22Rv1 (cell line): ENCODE data around the gene CARMIL1.

Experiments
- CTCF ChIP-seq: fragments of 450-650 bp; IDR thresholded peaks from 2 replicates; pipeline ENCODE4 v1.5.1; 2017; ENCODE audit warnings: mild to moderate bottlenecking
- ZFX ChIP-seq: fragments of 450-650 bp; IDR thresholded peaks from 2 replicates; pipeline ENCODE4 v1.6.1; 2017; ENCODE audit warnings: antibody characterized with exemption, borderline replicate concordance

DNA sequence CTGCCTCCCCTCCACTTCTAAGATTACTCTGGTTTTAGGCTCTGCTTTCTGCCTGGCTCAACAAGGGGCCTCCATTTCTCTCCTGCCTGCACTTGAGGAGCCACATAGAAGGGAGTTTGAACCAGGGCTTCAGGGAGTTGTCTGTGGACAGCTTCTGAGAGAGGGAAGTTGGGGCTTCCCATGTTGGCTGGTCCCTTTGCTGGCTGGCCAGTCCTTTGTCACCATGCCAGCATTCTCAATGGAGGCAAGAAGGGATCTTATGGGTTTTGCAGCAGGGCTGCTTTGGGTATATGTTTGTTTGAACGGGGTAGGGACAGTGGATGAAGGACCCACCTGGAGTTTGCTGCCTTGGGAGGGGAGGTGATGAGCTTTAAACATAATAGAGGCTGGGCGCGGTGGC is 124.9 kb downstream of the CARMIL1 start:
- TF ChIP-seq CTCF (no peak), ZFX (no peak)
